NOMO-1 (cell line): Measurements from ENCODE around the gene THBS4.
"Not testable (repeated sequence)": the region's sequence is repeated elsewhere in the genome, so short reads cannot be mapped to it uniquely, and the experiment has no call there.

Experiments
- DNase-seq, 2 experiments: peaks; one replicate each; lab custom pipeline; 2025; ENCODE audit not compliant: unreplicated experiment in 2 of 2; lab: John Stamatoyannopoulos, UW

Gene THBS4

GRCh38 chr5:80111376-80111990 lies 76.3 kb downstream of the THBS4 start:
- not testable (repeated sequence) for DNase-seq

DNA sequence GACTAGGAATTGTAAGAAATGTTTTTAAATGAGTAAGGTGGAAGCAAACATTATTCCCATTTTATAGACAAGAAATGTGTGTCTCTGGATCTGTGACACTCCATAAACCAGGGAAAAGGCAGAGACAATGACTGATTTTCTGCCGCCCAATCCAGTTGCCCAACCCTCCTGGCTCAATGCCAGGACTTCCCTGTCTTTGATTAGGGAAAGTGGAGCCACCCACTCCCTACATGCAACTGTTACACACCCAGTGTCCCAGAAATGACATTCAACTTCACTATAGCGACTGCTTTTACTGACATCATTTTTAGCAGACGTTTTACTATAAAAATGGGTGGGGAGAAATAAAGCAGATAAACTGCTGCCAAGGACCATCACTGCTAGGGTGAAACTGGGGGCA lies 79.7 kb downstream of the THBS4 start:
- DNase-seq = no peak

DNA sequence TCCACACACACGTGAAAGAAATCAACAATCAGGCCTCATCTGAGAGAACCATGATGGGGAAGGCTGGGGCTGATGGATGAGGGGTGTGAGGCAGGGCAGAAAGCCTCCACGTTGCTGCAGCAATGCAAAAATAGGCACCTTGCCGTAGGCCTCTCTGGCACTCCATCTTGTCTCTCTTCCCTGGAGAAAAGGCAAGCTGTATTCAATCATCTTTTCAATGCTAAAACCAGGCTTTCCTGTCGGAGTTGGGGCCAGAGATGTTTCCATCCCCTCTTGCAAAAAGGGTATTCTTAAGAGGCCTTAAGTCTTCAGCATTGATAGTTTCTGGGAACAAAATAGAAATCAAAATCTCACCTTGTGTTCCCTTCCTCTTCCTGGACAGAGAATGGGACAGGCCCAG lies 80.9 kb downstream of the THBS4 start:
- no peak for DNase-seq

DNA sequence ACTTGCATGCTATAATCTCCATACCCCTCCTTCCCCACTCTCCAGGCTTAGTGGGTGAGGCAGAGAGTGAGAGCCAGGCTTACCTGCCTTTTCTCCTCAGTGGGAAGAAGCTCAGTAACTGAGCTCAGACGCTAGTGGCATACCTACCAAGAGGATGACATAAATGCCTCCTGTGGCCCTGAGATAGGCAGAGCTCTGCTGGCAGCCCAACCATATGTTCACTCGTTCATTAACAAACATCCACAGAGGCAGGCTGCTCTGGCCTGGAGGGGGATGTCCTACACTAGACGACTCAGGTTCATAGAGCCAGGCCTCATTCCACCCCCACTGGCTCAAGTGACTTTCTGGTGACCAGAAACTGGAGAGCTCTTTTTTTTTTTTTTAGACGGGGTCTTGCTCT lies 81.3 kb downstream of the THBS4 start:
- DNase-seq = no peak

DNA sequence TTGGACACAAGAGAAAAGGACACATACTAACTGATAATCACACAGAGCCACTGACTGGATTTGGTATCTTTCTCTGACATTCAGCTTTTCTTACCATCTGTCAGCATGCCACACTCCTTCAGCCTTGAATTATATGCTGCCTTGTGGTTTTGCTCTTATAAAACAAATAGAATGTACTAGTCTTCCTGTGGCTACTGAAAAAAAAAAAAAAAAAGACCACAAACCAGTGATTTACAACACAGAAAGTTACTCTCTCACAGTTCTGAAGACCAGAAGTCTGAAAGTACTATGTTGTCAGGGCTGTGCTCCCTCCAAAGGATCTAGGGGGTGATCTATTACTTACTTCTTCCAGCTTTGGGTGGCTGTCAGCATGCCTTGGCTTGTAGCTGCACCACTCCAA lies 82.3 kb downstream of the THBS4 start:
- no peak for DNase-seq

DNA sequence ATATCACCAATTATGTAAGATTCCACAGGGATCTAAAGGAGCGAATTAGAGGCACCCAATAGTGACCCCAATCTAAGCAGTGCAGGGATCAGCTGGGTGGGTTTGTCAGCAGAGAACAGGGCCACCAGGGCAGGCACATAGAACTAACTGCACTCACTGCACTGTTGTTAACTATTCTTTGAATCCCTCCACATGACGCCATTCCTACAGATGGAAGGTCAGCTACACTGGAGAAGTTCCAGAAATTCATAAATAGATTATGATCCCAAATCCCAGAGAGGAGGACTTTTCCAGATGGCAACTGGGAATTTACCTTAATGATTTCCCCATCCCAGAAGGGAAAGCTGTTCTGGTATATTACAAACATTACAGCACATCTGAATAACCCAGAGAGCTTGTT lies 84.2 kb downstream of the THBS4 start:
- DNase-seq = no peak

- DNase-seq = peak; percentile 64 to 93
Measured at GRCh38 chr5:80122579-80122978, 87.4 kb downstream of the THBS4 start.

DNA sequence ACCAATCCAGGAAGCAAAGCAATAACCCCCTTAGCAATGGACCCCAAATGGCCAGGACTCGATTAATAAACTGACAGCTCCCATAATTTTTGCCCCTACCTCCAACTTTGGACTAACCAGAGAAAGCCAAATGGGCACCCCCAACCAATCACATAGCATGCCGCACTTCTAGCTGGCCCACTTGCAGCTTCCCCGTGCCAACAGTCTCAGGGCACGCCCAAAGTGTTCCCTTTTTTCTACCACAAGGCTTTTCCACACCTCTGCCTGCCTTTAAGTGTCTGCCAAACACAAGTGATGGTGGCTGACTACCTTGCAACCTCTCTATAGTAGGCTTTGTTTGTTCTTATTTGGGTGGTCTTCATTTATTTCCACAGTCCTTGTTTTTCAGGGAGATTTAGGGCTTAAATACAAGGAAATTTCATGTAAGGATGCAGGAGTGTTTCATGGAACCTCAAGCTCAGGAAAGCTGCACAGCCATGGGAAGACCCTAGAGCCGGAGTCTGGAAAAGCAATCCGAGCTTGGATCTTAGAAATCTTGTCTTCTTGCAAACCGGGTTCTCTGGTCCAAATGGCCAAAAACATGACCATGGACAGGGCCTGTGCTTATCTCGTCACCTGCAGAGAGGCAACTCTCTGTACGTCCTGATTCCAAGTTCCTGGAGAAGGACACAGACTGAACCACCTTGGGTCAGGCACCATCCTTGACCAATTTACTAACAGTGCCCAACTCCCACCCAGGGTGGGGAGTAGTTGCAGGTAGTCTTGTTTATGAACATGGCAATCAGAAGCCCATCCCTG lies 89.2 kb downstream of the THBS4 start:
- no peak for DNase-seq

DNA sequence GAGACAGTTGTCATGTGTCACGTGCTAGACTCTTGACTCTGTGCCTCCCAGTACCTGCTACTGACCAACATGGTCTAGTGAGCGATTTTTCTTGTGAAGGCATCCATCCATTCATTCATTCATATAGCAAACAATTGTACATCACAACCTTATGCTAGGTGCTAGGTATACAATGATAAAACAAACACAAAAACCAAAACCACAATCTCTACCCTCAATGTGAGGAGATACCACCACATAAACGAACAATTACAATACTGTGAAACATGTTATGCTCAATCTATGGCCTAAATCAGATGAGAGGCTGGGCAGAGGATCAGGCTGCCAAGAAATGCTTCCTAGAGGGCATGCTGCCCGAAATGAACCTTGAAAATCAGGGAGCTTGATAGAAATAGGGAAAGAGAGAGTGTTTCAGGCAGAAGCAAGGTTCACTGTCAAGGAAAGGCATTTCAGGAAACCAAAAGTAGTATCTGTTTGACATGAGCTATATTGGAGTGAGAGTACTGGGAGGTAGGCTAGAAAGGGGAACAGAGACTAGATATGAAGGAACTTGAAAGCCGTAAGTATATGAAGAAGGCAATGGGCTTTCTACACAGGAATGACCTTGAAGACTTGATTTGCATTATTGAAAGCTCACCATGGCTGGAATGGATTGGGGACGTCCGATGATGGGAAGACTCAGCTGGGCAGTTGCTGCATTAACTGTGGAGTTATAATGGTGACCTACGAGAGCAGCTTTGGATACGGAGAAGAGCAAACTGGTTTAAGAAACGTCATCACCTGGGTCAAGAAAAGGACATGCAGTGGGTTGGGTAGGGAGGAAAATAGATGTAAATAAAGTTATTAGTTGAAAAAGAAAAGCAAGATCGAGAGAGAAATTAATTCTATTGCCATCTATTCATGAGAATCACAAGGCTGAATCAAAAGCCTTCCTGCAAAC lies 90.1 kb downstream of the THBS4 start:
- DNase-seq = peak; percentile 75 to 95

GRCh38 chr5:80125962-80126480 lies 90.9 kb downstream of the THBS4 start:
- DNase-seq = peak; percentile 82 to 99

GRCh38 chr5:80127116-80127552 lies 92.0 kb downstream of the THBS4 start:
- DNase-seq = peak; percentile 68 to 87

- DNase-seq = no peak
Measured at GRCh38 chr5:80128141-80128540, 93.0 kb downstream of the THBS4 start.

- no peak for DNase-seq
Measured at GRCh38 chr5:80129146-80129545, 94.0 kb downstream of the THBS4 start.
